ENCODE measurements around the gene CHST8. TPM values are rescaled to one million over a fixed set of nuclear protein-coding genes. Genes with fewer than 3 reads are reported as not detected.
"Not testable (repeated sequence)": the region's sequence is repeated elsewhere in the genome, so short reads cannot be mapped to it uniquely, and the experiment has no call there.

Gene CHST8
- total RNA-seq, 6 experiments from 2014 or later = not detected

DNA sequence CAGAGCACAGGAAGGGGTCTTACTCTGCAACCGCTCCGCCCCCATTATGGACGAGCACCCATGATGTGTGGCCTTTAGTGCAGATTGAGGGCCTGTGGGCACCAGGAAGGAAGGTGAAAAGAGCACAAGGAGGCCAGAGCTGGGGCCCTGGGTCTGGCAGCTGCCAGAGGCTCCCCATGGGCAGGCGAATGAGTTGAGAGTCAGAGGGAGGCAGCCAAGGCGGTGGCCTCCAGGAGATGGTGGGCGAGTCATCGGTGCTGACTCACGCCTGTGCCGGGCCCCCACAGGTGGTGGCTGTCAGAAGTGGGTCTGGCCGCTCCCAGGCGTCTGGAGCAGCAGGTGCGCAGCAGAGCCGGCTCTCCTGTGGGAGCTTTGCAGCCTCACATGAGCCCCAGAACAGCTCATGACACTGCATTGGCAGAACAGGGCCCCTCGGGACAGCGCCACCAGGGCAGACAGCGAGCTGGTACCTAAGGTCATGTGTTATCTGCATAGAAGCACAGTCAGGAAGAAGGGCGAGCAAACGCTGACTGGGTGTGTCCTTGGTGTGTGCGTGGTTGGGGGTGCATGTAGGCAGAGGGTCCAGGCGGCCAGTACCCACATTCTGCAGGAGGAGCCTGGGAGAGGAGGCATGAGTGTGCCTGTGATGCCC, 68.8 kb downstream of the CHST8 start:
- H3K4me1 Mint-ChIP-seq (ENCODE audit: low read depth) = no peaks in the 10 kb centered on the region
- H3K4me3 Mint-ChIP-seq = no peak overlapping the region
- peaks cover 2% of the 10 kb centered on the region for H3K27me3 Mint-ChIP-seq (ENCODE audit: insufficient read depth)
- H3K36me3 Mint-ChIP-seq (ENCODE audit: low read depth) = no peaks in the 10 kb centered on the region
- DNase-seq = no peak
- TF ChIP-seq, protein P1, sequence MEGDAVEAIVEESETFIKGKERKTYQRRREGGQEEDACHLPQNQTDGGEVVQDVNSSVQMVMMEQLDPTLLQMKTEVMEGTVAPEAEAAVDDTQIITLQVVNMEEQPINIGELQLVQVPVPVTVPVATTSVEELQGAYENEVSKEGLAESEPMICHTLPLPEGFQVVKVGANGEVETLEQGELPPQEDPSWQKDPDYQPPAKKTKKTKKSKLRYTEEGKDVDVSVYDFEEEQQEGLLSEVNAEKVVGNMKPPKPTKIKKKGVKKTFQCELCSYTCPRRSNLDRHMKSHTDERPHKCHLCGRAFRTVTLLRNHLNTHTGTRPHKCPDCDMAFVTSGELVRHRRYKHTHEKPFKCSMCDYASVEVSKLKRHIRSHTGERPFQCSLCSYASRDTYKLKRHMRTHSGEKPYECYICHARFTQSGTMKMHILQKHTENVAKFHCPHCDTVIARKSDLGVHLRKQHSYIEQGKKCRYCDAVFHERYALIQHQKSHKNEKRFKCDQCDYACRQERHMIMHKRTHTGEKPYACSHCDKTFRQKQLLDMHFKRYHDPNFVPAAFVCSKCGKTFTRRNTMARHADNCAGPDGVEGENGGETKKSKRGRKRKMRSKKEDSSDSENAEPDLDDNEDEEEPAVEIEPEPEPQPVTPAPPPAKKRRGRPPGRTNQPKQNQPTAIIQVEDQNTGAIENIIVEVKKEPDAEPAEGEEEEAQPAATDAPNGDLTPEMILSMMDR (IDR thresholded peaks at IDR 0.05) = no peak
- H3K27ac Mint-ChIP-seq = no peak overlapping the region
- peaks cover 29% of the 10 kb centered on the region for H3K9me3 Mint-ChIP-seq

DNA sequence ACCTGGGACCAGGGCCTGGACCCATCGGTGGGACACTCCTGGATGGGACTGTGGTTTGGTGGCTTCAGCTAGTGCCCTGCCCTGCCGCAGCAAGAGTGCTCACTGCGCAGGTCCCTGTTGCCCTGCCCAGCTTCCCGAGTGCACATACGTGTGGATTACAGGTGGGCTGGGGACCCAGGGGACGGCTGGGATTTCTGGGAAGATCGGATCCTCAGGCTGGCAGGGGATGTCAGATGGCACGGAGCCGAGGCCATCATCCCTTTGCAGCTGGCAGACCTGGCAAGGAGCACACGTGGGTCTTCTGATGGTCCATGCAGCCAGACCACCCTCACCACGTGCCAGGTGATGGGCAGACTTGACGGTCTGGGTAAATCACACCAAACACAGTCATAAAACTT, 69.3 kb downstream of the CHST8 start:
- TF ChIP-seq, protein P1 (IDR thresholded peaks at IDR 0.05) = no peak
- DNase-seq = no peak
- H3K27me3 Mint-ChIP-seq (ENCODE audit: insufficient read depth) = peaks cover 2% of the 10 kb centered on the region

DNA sequence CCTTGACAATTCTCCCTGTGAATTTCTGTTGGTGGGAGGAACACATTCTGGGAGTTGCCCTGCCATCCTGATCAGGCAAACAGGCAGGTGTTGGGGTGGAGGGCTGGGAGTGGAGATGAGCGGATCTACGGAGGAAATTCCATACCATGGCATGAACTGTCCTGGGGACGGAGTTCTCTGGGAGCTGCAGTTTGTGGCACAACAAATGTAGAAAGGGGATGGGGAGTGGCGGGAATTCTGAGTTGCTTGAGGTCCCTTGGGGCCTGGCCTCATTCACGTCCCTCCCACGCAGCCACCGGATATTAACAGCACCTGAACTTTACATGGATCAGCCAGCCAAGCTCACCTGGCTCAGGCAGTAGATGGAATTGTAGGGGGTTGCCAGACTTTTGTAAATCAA, 70.0 kb downstream of the CHST8 start:
- Mint-ChIP-seq H3K27ac (no peak overlapping the region), H3K4me1 (ENCODE audit: low read depth) (no peaks in the 10 kb centered on the region), H3K4me3 (no peak overlapping the region), H3K9me3 (peaks cover 18% of the 10 kb centered on the region; the same call in 1 of the 2 replicates), H3K36me3 (ENCODE audit: low read depth) (no peaks in the 10 kb centered on the region), H3K27me3 (ENCODE audit: insufficient read depth) (peaks cover 2% of the 10 kb centered on the region)
- TF ChIP-seq, protein P1 (IDR thresholded peaks at IDR 0.05) = no peak
- no peak for DNase-seq

More for the DNA sequence above, 69.3 kb downstream of the CHST8 start:
- Mint-ChIP-seq H3K27ac (no peak overlapping the region), H3K9me3 (peaks cover 25% of the 10 kb centered on the region), H3K4me3 (no peak overlapping the region), H3K36me3 (ENCODE audit: low read depth) (no peaks in the 10 kb centered on the region), H3K4me1 (ENCODE audit: low read depth) (no peaks in the 10 kb centered on the region)

DNA sequence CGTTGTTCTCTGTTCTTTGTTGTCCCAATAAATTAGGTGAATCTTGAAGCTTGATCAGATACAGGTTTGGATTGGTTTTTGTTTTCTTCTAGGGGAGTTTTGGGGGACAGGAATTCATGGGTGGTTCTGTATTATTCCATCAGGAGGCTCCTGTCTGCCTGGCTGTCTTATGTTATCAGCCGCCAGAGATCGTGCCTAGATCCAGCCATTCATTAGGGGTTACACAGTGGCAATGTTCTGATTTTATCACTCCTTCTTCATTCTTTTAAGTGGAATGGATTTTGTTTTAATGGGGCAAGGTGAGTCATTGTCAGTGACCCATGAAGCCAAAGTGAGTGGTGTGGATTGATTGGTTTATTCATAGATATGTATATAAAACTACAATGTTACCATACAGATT, 71.9 kb downstream of the CHST8 start:
- Mint-ChIP-seq H3K36me3 (ENCODE audit: low read depth) (no peaks in the 10 kb centered on the region), H3K4me3 (no peak overlapping the region), H3K4me1 (ENCODE audit: low read depth) (no peaks in the 10 kb centered on the region), H3K27me3 (ENCODE audit: insufficient read depth) (no peaks in the 10 kb centered on the region; the same call in 1 of the 2 replicates), H3K9me3 (peaks cover 24% of the 10 kb centered on the region), H3K27ac (no peak overlapping the region)
- TF ChIP-seq, protein P1 (IDR thresholded peaks at IDR 0.05) = no peak
- DNase-seq = no peak

DNA sequence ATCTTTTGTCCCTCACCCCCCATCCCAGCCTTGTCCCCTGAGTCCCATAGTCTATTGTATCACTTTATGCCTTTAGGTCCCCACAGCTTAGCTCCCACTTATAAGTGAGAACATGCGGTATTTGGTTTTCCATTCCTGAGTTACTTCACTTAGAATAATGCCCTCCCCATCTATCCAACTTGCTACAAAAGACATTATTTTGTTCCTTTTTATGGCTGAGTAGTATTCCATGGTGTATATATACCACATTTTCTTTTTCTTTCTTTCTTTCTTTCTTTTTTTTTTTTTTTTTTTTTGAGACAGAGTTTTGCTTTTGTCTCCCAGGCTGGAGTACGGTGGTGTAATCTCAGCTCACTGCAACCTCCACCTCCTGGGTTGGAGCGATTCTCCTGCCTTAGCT, 73.8 kb downstream of the CHST8 start:
- not testable (repeated sequence) for DNase-seq; H3K36me3 Mint-ChIP-seq (ENCODE audit: low read depth)

DNA sequence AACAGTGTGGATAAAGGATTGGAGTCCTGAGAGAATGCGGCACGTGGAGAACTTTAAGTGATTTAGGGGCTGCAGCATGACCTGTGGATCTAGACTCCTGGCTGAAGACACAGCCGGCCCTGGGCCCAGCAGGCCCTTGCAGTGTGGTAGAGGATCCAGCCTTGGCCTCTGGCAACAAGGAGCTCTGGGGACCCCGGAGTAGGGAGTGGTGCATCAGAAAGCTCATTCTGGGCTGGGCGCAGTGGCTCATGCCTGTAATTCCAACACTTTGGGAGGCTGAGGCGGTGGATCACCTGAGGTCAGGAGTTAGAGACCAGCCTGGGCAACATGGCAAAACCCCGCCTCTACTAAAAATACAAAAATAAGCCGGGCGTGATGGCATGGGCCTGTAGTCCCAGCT, 76.0 kb downstream of the CHST8 start:
- no peak overlapping the region for H3K4me3 Mint-ChIP-seq
- no peaks in the 10 kb centered on the region for H3K36me3 Mint-ChIP-seq (ENCODE audit: low read depth)
- no peaks in the 10 kb centered on the region for H3K4me1 Mint-ChIP-seq (ENCODE audit: low read depth)
- no peak for DNase-seq
- TF ChIP-seq, protein P1 (IDR thresholded peaks at IDR 0.05) = no peak
- H3K9me3 Mint-ChIP-seq = peaks cover 19% of the 10 kb centered on the region
- no peak overlapping the region for H3K27ac Mint-ChIP-seq
- H3K27me3 Mint-ChIP-seq (ENCODE audit: insufficient read depth) = peaks cover 6% of the 10 kb centered on the region; the same call in 1 of the 2 replicates

More for the DNA sequence above, 73.8 kb downstream of the CHST8 start:
- H3K4me1 Mint-ChIP-seq (ENCODE audit: low read depth); H3K27ac Mint-ChIP-seq; H3K27me3 Mint-ChIP-seq (ENCODE audit: insufficient read depth); H3K4me3 Mint-ChIP-seq: not testable (repeated sequence)
- peaks cover 19% of the 10 kb centered on the region for H3K9me3 Mint-ChIP-seq
